GM23248 (cell line): ENCODE measurements around the gene INSIG2.

Experiments used
- EZH2 ChIP-seq: fragments of 200-600 bp; sonication (generic); IDR thresholded peaks from 2 replicates; pipeline ENCODE4 v1.6.1; 2018; ENCODE audit warnings: antibody characterized with exemption, mild to moderate bottlenecking; ENCODE audit not compliant: insufficient read depth, poor library complexity, severe bottlenecking
- EZH2phosphoT487 ChIP-seq: fragments of 200-600 bp; sonication (generic); IDR thresholded peaks from 2 replicates; pipeline ENCODE4 v1.6.1; 2018; ENCODE audit warnings: antibody characterized with exemption, moderate library complexity, mild to moderate bottlenecking, low read depth; ENCODE audit not compliant: insufficient read depth

GRCh38 chr2:118053681-118054080, 34.6 kb upstream of the INSIG2 start:
- TF ChIP-seq EZH2 (no peak), EZH2phosphoT487 (no peak)
